Posterior vena cava (tissue), 2 donors: ENCODE results near the gene IGFBP3. TPM values are rescaled to one million over a fixed set of nuclear protein-coding genes. Genes with fewer than 3 reads are reported as not detected.

Source experiments
- DNase-seq: peaks from one replicate; pipeline ENCODE4 v3.0.0-alpha.2; 2020; ENCODE audit warnings: low spot score
- intact Hi-C, 2 donors: fragments of 100-400 bp; cut with DNase I; formaldehyde crosslinking; loops; one replicate each; pipeline versions ENCODE4 v1.14.1 to v1.14.2; 2022 to 2023
- total RNA-seq, 2 donors: library from RNA; stranded (reverse); fragmentation: NEBNext Ultra II Directional; extraction: Animal tissue kit (Norgen Biotek cat#: 25700); gene quantifications; one replicate each; pipeline ENCODE4 v1.2.1, GENCODE V29; 2021
- donor health status: DM: yes; HTN: yes; CAD: no.
- donor health status: DM: yes; HTN: yes; CAD: no.

IGFBP3 gene
- total RNA-seq, 2 donors from 2014 or later: 147 TPM

DNA sequence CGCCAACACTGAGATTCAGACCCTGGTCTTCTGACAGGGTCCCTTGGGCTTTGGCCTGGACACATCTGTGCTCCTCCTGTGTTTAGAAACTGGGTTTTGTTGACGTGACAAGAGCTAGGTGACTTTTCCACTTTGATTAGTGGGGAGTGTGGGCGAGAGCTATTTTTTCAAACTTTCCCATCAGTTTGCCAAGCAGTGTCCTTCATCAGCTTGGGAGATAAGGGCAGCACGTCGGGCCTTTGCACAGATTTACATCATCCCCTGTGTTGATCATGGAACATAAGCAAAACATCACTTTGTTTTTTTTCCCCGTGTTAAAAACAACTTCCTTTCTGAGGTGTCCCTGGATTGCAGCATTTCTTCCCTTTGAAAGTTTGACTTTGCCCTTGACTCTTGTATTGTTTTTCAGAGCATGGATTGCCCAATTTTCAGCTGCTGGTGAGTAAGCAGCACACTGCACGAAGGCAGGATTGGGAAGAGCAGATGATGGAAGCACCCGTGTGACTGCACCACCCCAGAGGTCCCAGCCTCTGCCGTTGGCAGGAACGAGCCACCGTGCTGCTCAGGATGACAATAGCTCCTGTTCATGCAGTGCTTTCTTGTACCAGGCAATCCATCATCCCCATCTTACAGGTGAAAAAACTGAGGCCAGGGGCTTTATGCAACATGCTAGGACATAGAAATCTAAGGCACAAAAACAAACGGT is 39.2 kb downstream of the IGFBP3 start:
- DNase-seq: no peak
- intact Hi-C loops: no loop called here

DNA sequence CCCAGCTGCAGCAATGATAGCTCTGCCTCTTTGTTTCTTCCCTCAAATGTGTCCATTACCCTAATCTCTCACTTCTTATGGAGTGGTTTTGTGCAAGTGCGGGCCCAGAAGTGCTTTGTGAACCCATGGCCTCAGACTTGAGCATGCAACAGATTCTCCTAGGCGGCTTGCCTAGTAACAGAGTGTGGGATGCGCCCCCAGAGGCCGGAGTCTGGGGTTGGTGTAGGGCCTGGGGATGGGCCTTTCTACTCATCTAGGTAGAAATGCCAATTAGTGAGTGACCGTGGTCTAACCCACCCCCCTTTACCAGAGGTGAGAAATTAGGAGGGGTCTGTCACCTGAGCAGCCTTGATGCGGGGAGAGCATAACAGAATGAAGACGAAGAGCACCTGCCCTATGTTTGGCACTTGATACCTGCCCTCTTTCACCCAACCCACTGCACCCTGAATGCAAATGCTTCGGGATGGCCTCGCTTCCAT is 39.8 kb downstream of the IGFBP3 start:
- intact Hi-C loops: no loop called here
- no peak for DNase-seq

DNA sequence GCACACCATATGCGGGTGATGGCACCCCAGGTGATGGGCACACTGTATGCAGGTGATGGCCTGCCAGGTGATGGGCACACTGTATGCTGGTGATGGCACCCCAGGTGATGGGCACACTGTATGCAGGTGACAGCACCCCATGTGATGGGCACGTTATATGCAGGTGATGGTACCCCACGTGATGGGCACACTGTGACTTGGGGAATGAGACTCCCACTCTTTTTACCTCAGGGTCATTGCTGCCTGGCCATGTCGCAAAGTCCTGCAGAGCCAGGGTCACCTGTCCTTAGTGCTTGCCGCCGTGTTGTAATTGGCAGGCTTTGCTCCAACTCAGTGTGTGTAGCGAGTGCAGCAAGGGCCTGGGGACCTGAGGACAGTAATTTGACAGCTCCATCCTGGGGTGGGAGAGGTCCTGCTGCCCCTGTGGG is 40.6 kb downstream of the IGFBP3 start:
- intact Hi-C loops: no loop called here
- no peak for DNase-seq

DNA sequence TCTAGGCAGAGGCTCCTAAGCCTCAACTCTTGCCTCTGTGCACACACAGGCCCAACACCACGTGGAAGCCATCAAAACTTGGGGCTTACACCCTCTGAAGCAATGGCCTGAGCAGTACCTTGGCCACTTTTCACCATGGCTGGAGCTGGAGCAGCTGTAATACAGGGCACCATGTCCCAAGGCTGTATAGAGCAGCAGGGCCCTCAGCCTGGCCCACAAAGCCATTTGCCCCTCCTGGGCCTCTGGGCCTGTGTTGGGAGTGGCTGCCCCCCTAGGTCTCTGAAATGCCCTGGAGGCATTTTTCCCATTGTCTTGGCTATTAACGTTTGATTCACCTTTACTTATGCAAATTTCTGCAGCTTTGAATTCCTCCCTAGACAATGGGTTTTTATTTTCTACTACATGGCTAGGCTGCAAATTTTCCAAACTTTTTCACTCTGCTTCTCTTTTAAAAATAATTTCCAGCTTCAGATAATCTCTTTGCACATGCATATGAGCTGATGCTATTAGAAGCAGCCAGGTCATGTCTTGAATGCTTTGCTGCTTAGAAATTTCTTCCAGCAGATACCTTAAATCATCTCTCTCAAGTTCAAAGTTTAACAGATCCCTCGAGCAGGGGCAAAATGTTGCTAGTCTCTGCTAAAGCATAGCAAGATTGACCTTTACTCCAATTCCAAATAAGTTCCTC is 42.5 kb downstream of the IGFBP3 start:
- intact Hi-C loops: no loop called here
- DNase-seq: no peak

DNA sequence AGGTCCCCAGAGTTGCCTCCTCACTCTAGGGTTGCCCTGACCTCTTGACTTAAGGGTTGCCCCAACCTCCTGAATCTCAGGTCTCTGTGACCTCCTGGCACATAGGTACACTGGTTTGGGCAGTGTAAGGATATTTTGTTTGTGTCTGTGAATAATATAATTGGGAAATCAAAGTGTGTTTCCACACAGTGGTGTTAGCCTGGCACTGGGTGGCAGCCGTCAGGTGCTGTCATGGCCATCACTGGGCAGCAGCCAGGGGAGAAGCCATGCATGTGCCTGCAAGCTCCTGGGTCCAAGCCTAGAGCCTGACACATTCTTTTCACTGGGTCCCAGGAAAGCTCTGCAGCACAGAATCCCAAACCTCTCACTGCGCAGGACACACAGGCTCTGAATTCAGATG is 44.6 kb downstream of the IGFBP3 start:
- DNase-seq: no peak
- intact Hi-C loops: no loop called here

DNA sequence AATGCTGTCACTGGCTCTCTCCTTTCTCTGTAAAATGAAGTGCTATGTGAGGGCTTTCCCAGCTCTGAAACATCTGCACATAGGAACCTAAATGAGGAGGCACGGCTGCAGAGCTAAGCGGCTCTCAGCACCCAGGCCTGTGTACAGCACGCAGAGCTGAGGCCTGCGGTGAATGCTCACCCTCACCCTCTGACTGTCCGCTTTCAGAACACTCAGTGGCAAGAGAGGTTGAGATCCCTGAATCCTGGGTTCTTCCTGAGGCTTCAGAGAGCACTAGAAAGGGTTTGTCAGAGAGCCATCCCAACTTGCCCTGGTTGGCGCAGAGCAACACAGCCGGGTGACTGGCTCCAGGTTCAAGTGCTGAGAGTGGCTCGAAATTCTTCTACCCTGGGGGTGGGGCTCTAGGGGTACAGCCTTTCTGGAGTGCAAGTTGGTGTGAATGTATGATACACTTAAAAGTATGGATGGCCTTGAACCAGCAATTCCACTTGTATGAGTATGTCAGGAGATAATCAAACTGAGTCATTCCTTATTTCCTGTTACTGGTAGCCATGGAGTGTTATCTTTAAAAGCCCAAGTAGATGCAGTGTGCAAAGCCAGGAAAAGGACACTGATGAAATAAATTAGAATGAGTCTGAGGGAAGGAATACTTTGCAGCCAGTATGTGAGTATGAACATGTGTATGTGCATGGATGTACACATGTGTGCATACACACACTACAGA is 46.5 kb downstream of the IGFBP3 start:
- intact Hi-C loops: no loop called here

DNA sequence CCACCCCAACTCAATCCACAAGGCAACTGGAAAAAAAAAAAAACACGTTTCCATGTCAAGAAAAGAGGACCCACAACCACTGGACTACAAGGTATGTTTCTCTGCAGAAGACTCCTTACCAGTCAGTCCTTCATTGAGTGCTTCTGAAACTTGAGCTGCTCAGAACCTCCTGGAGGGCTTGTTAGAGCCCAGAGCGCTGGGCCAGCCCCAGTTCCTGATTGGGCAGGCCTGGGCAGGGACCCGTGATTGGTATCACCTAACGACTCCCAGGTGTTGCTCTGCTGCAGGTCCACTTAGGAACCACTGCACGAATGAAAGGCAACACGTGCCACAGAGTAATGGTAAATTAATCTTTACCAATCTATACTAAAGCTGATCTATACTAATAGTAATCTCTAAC is 47.7 kb downstream of the IGFBP3 start:
- intact Hi-C loops: no loop called here
- DNase-seq: no peak

More for the DNA sequence above, 46.5 kb downstream of the IGFBP3 start:
- no peak for DNase-seq

DNA sequence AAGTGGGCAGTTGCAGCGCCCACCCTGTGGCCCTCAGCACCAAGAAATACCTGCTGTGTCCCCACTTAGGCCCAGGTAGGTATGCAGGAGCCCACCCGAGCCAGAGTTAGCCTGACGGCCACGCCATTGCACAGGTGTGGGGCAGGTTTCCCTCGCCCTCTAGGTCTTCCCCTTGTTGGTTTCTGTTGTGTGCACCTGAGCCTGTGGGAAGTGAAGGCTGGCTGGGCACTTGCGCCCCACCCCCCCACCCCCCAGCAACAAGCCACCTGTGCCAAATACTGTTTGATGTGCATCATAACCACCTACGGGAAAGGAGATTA is 48.1 kb downstream of the IGFBP3 start, which contains the start of gene CCDC201:
Gene CCDC201, minus strand, starts transcription at position 48 of the 320 bp plus-strand sequence. CDS start 75 bp downstream, outside the sequence.
- no peak for DNase-seq
- intact Hi-C loops: no loop called here

DNA sequence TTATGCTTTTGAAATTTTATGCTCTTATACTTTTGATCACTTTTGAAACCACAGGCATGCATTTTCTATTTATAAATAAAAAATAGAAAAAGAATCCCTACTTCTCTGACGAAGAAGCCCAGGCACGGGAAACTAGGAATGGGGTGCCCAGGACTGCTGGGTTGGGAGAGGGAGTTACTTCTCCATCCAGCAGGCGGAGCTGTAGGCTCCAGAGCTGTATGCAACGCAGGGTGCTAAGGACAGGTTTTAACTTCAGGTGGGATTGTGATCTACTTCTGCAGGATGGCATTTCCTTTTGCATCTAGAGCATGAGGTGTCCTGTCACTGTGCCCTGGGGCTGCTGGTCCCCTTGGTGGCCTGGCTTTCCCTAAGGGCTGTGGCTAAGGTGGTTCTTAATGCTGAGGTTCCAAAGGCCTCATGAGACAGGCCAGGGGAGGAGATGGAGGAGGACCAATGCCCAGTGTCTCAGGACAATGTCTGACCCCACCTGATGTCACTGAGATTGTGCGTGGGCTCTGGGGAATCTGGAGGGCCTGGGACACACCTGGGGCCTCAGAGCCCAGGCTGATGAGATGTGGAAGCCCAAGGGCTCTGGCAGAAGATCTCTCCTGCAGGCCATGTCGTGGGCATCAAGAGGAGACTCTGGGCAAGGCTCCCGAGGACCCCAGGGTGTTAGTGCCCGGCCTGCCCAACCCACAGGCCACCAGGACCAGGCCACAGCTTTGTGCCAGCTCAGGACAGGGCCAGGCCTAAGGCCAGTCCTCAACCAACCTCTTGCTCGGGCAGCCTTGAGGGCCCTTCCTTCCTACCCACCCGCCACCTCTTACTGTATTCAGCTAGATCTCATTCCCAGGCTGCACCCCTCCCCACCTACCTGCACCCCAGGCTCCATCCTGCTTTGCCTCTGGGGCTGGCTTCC is 48.7 kb downstream of the IGFBP3 start:
- DNase-seq: no peak
- intact Hi-C loops: no loop called here

DNA sequence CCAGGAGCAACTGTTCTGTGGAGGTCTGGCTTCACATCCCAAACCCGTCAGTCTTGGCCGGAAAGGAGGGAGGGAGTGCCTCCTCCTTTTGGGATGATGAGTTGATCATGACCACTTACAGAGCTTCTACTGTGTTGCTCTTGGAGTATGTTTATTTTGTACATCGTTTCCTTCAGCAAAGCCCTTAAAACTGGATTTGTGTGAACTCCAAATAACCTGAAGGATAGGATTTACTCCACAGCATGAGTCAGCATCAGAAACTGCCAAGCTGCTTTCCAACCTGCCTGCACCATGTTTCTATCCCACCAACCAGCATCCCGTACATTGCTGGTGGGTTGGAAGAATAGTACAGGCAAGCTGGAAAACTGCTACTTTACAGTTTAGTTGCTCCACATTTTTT is 51.6 kb downstream of the IGFBP3 start:
- intact Hi-C loops: no loop called here
- no peak for DNase-seq

DNA sequence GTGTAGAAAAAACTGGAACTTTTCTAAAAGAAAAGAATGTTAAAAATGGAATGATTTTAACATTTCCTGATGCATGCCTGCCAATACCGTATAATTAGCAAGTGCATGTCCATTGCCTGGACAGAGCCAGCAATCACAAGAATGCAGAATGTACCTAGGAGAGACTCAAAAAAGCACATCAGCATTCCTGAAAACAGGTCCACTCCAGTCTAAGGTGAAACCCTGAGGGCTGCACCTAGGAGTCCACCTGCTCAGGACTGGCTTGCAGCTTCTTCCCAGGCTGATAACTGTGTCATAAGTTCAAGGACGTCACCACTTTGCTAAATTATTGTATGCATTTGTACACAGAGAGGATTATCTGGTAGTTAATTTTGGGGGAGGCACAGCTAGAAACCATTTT is 53.6 kb downstream of the IGFBP3 start:
- intact Hi-C loops: no loop called here
- no peak for DNase-seq

DNA sequence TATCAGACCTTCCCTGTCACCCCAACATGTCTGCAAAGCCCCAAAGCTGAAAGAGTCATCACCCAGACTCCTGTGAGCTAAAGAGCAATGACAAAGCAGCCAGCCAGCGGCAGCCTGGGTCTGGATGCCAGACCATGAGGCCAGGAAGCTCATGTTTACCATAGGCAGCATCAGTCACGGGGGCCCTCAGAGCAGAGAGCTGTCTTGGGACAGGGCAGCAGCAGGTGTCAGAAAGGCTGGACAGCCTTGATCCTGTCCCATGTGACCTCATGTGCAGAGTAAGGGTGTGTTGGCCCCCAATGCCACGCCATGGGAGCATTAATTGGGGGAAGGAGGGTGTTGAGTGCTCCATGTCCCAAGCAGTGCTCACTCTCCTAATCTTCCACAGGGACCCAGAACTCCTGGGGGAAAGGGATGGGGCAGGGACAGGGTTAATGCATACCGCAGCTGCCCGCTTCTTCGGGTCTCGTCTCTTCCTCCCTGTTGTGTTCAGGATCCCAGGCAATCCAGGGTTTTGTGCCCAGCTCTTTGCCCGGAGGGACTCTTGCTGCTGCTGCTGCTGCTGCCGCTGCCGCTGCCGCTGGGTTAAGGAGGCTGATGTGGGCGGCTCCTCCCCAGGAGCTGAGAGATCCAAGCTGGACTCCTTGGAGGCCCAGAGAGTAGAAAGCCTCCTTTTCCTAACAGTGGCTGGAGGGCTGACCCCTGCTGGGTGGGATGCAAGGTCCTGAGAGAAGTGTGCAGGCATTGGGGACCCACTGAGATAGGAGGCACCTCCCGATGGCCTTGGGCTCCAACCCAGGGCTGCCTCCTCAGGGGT is 55.3 kb downstream of the IGFBP3 start:
- intact Hi-C loops: no loop called here

DNA sequence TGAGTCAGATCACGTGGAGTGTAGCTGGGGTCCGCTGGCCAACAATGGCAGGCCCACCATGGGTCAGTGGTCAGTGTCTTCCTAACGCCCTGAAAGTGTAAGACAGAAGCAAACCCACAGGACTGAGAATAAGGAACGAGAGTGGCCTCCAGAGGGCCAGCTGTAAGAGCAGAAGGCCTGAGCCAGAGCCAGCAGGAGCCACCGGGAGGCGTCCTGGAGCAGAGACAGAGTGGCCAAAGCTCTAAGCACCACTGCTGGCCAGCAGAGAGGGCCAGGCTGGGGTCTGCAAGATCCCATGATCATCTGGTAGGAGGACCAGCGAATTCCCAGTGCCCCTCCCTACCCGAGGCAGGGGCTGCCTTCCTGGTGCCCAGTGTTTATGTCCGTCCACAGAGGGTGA is 57.4 kb downstream of the IGFBP3 start:
- intact Hi-C loops: no loop called here
- DNase-seq: no peak

More for the DNA sequence above, 55.3 kb downstream of the IGFBP3 start:
- DNase-seq: no peak

Other genes with a start within 250 kb of the IGFBP3 start
- gene CCDC201, start 48.2 kb downstream of the IGFBP3 start, total RNA-seq: not detected
- gene IGFBP1, start 32.8 kb downstream of the IGFBP3 start, total RNA-seq: not detected